Mesendoderm (in vitro differentiated cells): ENCODE data around the gene HDAC7.

ENCODE experiments used
- DNase-seq: peaks from one replicate; pipeline ENCODE4 v3.0.0; 2013
- H2AK5ac ChIP-seq: 2 replicates; pipeline ENCODE4 v1.6.1; 2013; ENCODE audit warnings: low read length, inconsistent platforms
- H2BK120ac ChIP-seq: 2 replicates; pipeline ENCODE4 v1.6.1; 2013; ENCODE audit warnings: low read depth, mild to moderate bottlenecking, low read length, moderate library complexity, mixed read lengths
- H2BK15ac ChIP-seq: replicated peaks from 2 replicates; pipeline ENCODE4 v1.6.1; 2013; ENCODE audit warnings: low read depth, mild to moderate bottlenecking, moderate library complexity
- H2BK5ac ChIP-seq: 2 replicates; pipeline ENCODE4 v1.6.1; 2013; ENCODE audit warnings: low read length, inconsistent platforms
- H3K18ac ChIP-seq: 2 replicates; pipeline ENCODE4 v1.6.1; 2013; ENCODE audit warnings: mild to moderate bottlenecking, low read length, mixed read lengths
- H3K23ac ChIP-seq: one replicate; pipeline ENCODE4 v1.6.1; 2013; ENCODE audit warnings: low read length
- H3K27ac ChIP-seq: 2 replicates; pipeline ENCODE4 v1.5.1; 2013; ENCODE audit warnings: low read depth, mild to moderate bottlenecking, inconsistent platforms, low read length, moderate library complexity
- H3K27me3 ChIP-seq: 2 replicates; pipeline ENCODE4 v1.6.1; 2013; ENCODE audit warnings: low read length, control low read depth, mild to moderate bottlenecking, inconsistent platforms; ENCODE audit not compliant: insufficient read depth, poor library complexity
- H3K36me3 ChIP-seq: 2 replicates; pipeline ENCODE4 v1.6.1; 2013; ENCODE audit warnings: low read length, inconsistent platforms; ENCODE audit not compliant: control insufficient read depth, insufficient read depth
- H3K4ac ChIP-seq: one replicate; pipeline ENCODE4 v1.6.1; 2013; ENCODE audit warnings: low read depth, mild to moderate bottlenecking, low read length, moderate library complexity
- H3K4me1 ChIP-seq: 2 replicates; pipeline ENCODE4 v1.6.1; 2013; ENCODE audit warnings: low read depth, low read length, inconsistent platforms; ENCODE audit not compliant: control insufficient read depth
- H3K4me2 ChIP-seq: 2 replicates; pipeline ENCODE4 v1.6.1; 2013; ENCODE audit warnings: low read length
- H3K4me3 ChIP-seq: 2 replicates; pipeline ENCODE4 v1.5.1; 2013; ENCODE audit warnings: mild to moderate bottlenecking, low read length
- H3K56ac ChIP-seq: one replicate; pipeline ENCODE4 v1.6.1; 2013; ENCODE audit warnings: low read length
- H3K79me1 ChIP-seq: 2 replicates; pipeline ENCODE4 v1.6.1; 2013; ENCODE audit warnings: low read length, inconsistent platforms
- H3K79me2 ChIP-seq: 2 replicates; pipeline ENCODE4 v1.6.1; 2013; ENCODE audit warnings: mild to moderate bottlenecking, low read length; ENCODE audit not compliant: control insufficient read depth, insufficient read depth
- H3K9ac ChIP-seq: 2 replicates; pipeline ENCODE4 v1.6.1; 2013; ENCODE audit warnings: low read length, inconsistent platforms
- H4K5ac ChIP-seq: one replicate; pipeline ENCODE4 v1.6.1; 2013; ENCODE audit warnings: low read length
- H4K8ac ChIP-seq: one replicate; pipeline ENCODE4 v1.6.1; 2013; ENCODE audit warnings: low read depth, mild to moderate bottlenecking, control low read depth, low read length, moderate library complexity
- WGBS: extraction: QIAGEN DNeasy Blood & Tissue Kit; methylation state at CpG from one replicate; pipeline ENCODE4 v1.1.7; 2013; ENCODE audit warnings: low lambda C conversion rate, missing lambda C conversion rate; ENCODE audit not compliant: insufficient coverage; ENCODE audit errors: extremely low coverage; 5-methylcytosine and 5-hydroxymethylcytosine counted together

The HDAC7 gene

GRCh38 chr12:47736877-47737676, 82.6 kb downstream of the HDAC7 start:
- H2BK5ac ChIP-seq, result no peak overlapping the region
- no peaks in the 10 kb centered on the region for H3K79me1 ChIP-seq
- H3K23ac ChIP-seq, result no peak overlapping the region
- WGBS, result no CpG with 5 or more reads among the region's 19 CpGs
- no peak overlapping the region for H3K4me3 ChIP-seq
- H2BK120ac ChIP-seq, result no peak overlapping the region
- no peak overlapping the region for H3K4ac ChIP-seq
- DNase-seq, result no peak
- H3K4me1 ChIP-seq, result peaks cover 6% of the 10 kb centered on the region
- no peak overlapping the region for H3K9ac ChIP-seq
- H3K4me2 ChIP-seq, result no peak overlapping the region
- H3K36me3 ChIP-seq, result no peaks in the 10 kb centered on the region
- no peak overlapping the region for H4K5ac ChIP-seq
- no peaks in the 10 kb centered on the region for H3K79me2 ChIP-seq
- no peak overlapping the region for H2BK15ac ChIP-seq
- H3K56ac ChIP-seq, result no peak overlapping the region
- H2AK5ac ChIP-seq, result no peak overlapping the region
- no peak overlapping the region for H4K8ac ChIP-seq
- no peak overlapping the region for H3K18ac ChIP-seq
- H3K27me3 ChIP-seq, result no peaks in the 10 kb centered on the region
- H3K27ac ChIP-seq, result no peak overlapping the region

- no peaks in the 10 kb centered on the region for H3K79me1 ChIP-seq
- H3K27me3 ChIP-seq, result no peaks in the 10 kb centered on the region
- H3K4me1 ChIP-seq, result peaks cover 6% of the 10 kb centered on the region
- H2BK5ac ChIP-seq, result no peak overlapping the region
- H3K27ac ChIP-seq, result no peak overlapping the region
- H3K18ac ChIP-seq, result no peak overlapping the region
- no peaks in the 10 kb centered on the region for H3K36me3 ChIP-seq
- no peak overlapping the region for H4K5ac ChIP-seq
- H3K23ac ChIP-seq, result no peak overlapping the region
- H3K9ac ChIP-seq, result no peak overlapping the region
- no peak overlapping the region for H3K4me3 ChIP-seq
- no peak overlapping the region for H4K8ac ChIP-seq
- H3K79me2 ChIP-seq, result no peaks in the 10 kb centered on the region
- no peak overlapping the region for H3K4me2 ChIP-seq
- H2BK15ac ChIP-seq, result no peak overlapping the region
- no peak for DNase-seq
- no peak overlapping the region for H3K56ac ChIP-seq
- H3K4ac ChIP-seq, result no peak overlapping the region
- no peak overlapping the region for H2AK5ac ChIP-seq
- no CpG with 5 or more reads among the region's 4 CpGs for WGBS
- H2BK120ac ChIP-seq, result no peak overlapping the region
These were observed 83.5 kb downstream of the HDAC7 start for GRCh38 chr12:47736216-47736615.

DNA sequence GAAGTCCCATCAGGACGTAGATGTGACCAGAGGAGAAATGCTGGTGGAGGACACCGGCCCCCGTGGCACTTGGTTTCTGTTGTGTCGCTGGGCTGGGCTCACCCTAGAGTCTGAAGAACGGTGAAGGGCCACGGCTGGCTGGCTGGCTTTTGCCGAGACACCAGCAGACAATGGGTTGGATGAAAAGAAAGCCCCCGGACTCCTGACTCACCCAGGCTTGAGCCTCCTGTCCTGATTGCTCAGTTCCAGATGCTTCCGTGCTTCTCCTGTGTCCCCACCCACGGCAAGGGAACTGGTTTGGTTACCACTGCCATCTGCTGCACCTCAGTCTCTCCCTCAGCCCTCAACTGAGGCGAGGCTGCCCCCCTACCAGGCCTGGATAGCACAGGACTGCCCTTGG, 84.1 kb downstream of the HDAC7 start:
- Histone ChIP-seq H3K18ac (no peak overlapping the region), H2BK5ac (no peak overlapping the region), H3K27ac (no peak overlapping the region), H3K4me1 (peaks cover 6% of the 10 kb centered on the region), H3K79me1 (no peaks in the 10 kb centered on the region), H3K27me3 (no peaks in the 10 kb centered on the region), H3K9ac (no peak overlapping the region), H3K23ac (no peak overlapping the region), H4K5ac (no peak overlapping the region), H3K79me2 (no peaks in the 10 kb centered on the region), H3K4ac (no peak overlapping the region), H3K4me2 (no peak overlapping the region), H4K8ac (no peak overlapping the region), H3K4me3 (no peak overlapping the region), H2AK5ac (no peak overlapping the region), H2BK120ac (no peak overlapping the region), H3K56ac (no peak overlapping the region), H3K36me3 (no peaks in the 10 kb centered on the region), H2BK15ac (no peak overlapping the region)
- no peak for DNase-seq
- no CpG with 5 or more reads among the region's 11 CpGs for WGBS

DNA sequence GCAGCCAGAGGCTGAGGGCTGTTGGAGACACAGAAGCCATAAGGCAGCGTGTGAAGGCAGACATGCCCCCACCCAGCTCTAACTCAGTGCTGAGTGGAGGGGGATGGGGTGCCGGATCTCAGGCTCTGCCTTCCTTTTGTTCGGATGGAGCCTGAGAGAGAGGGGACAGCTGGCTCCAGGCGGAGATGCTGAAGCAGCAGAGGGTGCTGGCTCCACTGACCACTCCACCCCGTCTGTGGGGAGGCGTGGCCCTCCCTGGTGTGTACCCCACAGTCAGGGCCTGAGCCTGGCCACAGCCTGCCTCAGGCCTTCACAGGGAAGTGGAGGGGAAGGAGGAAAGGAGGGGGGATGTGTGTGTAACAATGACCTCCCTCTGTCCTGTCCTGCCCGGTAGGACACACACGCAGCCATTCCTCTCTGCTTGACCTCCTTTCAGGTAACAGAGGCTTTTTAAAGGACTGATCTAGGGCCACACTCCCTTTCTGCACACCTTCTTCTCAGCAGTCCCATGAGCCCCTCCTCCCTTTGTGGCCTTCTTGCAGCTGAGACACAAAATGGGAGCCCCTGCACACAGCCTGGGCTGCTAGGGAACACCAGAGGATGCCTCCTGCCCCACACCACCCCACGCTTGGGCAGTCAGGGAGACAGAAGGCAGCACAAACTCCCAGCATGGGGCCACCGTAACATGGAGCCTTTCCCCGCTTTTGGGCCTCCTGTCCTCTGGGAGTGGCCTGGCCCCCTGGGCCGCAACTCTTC, 84.8 kb downstream of the HDAC7 start:
- H3K56ac ChIP-seq, result peak overlapping the region; percentile 76
- WGBS, result no CpG with 5 or more reads among the region's 12 CpGs
- no peak overlapping the region for H2BK5ac ChIP-seq
- H3K4me2 ChIP-seq, result no peak overlapping the region
- H3K36me3 ChIP-seq, result no peaks in the 10 kb centered on the region
- no peak overlapping the region for H4K8ac ChIP-seq
- H2AK5ac ChIP-seq, result no peak overlapping the region
- H3K4me1 ChIP-seq, result peaks cover 6% of the 10 kb centered on the region
- H3K18ac ChIP-seq, result no peak overlapping the region
- no peak overlapping the region for H3K4ac ChIP-seq
- no peak overlapping the region for H3K27ac ChIP-seq
- H3K23ac ChIP-seq, result peak overlapping the region; percentile 24
- peak; percentile 44 for DNase-seq
- no peaks in the 10 kb centered on the region for H3K79me1 ChIP-seq
- no peaks in the 10 kb centered on the region for H3K79me2 ChIP-seq
- no peak overlapping the region for H3K4me3 ChIP-seq
- no peak overlapping the region for H2BK120ac ChIP-seq
- no peak overlapping the region for H4K5ac ChIP-seq
- H2BK15ac ChIP-seq, result no peak overlapping the region
- no peaks in the 10 kb centered on the region for H3K27me3 ChIP-seq
- peak overlapping the region; percentile 4 for H3K9ac ChIP-seq

DNA sequence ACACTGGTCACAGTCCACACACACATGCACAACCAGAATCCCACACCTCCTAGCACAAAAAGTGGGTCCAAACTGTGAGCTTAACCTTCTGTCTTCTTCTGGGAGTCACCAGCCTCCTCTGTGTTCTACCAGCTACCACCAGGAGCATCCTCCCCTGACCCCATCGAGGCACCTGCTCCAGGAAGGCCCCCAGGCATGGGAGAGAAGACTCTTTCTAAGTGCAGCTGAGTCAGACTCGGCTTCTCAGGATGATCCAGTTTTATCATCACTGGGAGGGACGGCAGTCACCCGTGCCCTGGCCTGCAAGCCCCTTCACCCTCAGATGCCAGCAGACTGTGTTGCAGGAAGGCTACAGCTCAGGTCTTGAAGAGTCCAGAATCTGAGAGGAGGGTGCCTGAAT, 86.6 kb downstream of the HDAC7 start:
- Histone ChIP-seq H2BK15ac (no peak overlapping the region), H3K27me3 (no peaks in the 10 kb centered on the region), H3K79me2 (no peaks in the 10 kb centered on the region), H2BK120ac (no peak overlapping the region), H3K4me1 (peaks cover 6% of the 10 kb centered on the region), H3K4me2 (no peak overlapping the region), H2BK5ac (no peak overlapping the region), H3K23ac (no peak overlapping the region), H3K9ac (no peak overlapping the region), H3K79me1 (no peaks in the 10 kb centered on the region), H3K27ac (no peak overlapping the region), H3K18ac (no peak overlapping the region), H4K8ac (no peak overlapping the region), H3K4ac (no peak overlapping the region), H2AK5ac (no peak overlapping the region), H3K56ac (no peak overlapping the region), H3K4me3 (no peak overlapping the region), H4K5ac (no peak overlapping the region), H3K36me3 (no peaks in the 10 kb centered on the region)
- no peak for DNase-seq
- WGBS, result no CpG with 5 or more reads among the region's 4 CpGs
